Loucy (cell line): ENCODE data around the gene MAP4K1.

Experiments used
- EZH2phosphoT487 ChIP-seq: fragments of 200-600 bp; IDR thresholded peaks from 2 replicates; pipeline ENCODE4 v1.6.1; 2018; ENCODE audit warnings: antibody characterized with exemption, mild to moderate bottlenecking, moderate library complexity, borderline replicate concordance
- TF ChIP-seq, protein P1 (sequence below): fragments of 200-600 bp; sonication (generic); conservative IDR thresholded peaks from 2 replicates; pipeline ENCODE4 v1.5.1; 2014; ENCODE audit warnings: mild to moderate bottlenecking, antibody characterized with exemption, low read length

DNA sequence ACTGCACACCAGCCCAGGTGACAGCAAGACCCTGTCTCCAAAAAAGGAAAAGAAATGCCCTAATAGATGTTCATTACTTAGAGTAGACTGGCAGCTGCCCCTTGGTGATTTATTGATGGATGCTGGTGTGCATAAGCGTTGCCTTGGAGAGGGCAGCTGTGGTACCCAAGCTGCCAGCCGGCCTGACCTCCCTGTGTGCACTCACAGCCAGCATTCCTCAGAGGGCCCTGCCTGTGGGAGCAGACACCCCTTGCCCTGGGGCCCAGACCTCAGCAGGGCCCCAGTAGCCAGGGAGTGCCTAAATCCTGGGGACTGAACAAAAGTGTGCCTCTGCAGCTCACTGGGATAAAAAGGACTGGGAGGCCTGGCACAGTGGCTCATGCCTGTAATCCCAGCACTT lies 21.9 kb upstream of the MAP4K1 start:
- TF ChIP-seq, protein P1, sequence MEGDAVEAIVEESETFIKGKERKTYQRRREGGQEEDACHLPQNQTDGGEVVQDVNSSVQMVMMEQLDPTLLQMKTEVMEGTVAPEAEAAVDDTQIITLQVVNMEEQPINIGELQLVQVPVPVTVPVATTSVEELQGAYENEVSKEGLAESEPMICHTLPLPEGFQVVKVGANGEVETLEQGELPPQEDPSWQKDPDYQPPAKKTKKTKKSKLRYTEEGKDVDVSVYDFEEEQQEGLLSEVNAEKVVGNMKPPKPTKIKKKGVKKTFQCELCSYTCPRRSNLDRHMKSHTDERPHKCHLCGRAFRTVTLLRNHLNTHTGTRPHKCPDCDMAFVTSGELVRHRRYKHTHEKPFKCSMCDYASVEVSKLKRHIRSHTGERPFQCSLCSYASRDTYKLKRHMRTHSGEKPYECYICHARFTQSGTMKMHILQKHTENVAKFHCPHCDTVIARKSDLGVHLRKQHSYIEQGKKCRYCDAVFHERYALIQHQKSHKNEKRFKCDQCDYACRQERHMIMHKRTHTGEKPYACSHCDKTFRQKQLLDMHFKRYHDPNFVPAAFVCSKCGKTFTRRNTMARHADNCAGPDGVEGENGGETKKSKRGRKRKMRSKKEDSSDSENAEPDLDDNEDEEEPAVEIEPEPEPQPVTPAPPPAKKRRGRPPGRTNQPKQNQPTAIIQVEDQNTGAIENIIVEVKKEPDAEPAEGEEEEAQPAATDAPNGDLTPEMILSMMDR = no peak
- no peak for TF ChIP-seq EZH2phosphoT487
